Fibroblast of the aortic adventitia (primary cell): Measurements from ENCODE around the gene BCCIP. TPM values are rescaled to one million over a fixed set of nuclear protein-coding genes. Genes with fewer than 3 reads are reported as not detected.
A peak's percentile ranks its signal among the peaks of the same experiment; 100 is the strongest.

Experiments used
- DNase-seq: peaks from one replicate; pipeline ENCODE4 v3.0.0-alpha.2; 2010; ENCODE audit warnings: low read depth
- H3K4me3 ChIP-seq: 2 replicates; pipeline ENCODE4 v1.5.1; 2011; ENCODE audit warnings: low read depth, mild to moderate bottlenecking, control low read depth, low read length, moderate library complexity
- total RNA-seq: library from RNA; depleted of rRNA; stranded (reverse); fragments of >200 nt; gene quantifications from 2 replicates; pipeline ENCODE4 v1.2.3, GENCODE V29; 2012; ENCODE audit warnings: low replicate concordance
- TF ChIP-seq, protein P1 (sequence below): IDR thresholded peaks from 2 replicates; pipeline ENCODE4 v1.5.1; 2011; ENCODE audit warnings: mild to moderate bottlenecking, low read length, control low read depth, inconsistent platforms; ENCODE audit not compliant: insufficient read depth

The BCCIP gene
- total RNA-seq, 1 donor, result 48.1 TPM

DNA sequence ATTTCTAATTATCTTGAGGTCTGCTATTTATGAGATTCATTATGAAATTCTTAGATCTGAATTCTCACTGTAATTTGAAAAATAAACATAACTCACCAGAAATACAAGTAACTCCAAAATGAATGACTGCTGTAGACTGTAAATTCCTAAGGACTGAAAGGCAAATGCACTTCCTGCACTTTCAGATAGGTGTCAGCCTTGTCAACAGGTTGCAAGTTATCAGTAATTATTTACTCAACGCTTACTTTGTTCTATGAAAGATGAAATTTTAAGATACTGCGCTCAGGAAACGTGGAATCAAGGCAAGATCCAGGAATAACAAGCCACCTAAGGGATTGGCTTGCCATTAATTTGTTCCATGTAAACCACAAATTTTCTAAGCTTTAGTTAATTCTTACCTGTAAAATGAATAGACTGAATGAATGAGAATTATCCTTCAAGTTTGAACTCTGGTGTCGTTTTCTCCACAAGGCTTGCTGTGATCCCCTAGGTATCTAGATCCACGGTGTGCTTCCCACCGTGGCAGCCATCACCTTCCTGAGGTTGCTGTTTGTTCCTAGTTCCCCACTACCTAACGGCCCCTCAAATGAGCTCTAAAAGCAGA is 45.1 kb downstream of the BCCIP start:
- no peak overlapping the region for H3K4me3 ChIP-seq
- TF ChIP-seq, protein P1, sequence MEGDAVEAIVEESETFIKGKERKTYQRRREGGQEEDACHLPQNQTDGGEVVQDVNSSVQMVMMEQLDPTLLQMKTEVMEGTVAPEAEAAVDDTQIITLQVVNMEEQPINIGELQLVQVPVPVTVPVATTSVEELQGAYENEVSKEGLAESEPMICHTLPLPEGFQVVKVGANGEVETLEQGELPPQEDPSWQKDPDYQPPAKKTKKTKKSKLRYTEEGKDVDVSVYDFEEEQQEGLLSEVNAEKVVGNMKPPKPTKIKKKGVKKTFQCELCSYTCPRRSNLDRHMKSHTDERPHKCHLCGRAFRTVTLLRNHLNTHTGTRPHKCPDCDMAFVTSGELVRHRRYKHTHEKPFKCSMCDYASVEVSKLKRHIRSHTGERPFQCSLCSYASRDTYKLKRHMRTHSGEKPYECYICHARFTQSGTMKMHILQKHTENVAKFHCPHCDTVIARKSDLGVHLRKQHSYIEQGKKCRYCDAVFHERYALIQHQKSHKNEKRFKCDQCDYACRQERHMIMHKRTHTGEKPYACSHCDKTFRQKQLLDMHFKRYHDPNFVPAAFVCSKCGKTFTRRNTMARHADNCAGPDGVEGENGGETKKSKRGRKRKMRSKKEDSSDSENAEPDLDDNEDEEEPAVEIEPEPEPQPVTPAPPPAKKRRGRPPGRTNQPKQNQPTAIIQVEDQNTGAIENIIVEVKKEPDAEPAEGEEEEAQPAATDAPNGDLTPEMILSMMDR, result peak; percentile 90
- DNase-seq, result peak; percentile 73

DNA sequence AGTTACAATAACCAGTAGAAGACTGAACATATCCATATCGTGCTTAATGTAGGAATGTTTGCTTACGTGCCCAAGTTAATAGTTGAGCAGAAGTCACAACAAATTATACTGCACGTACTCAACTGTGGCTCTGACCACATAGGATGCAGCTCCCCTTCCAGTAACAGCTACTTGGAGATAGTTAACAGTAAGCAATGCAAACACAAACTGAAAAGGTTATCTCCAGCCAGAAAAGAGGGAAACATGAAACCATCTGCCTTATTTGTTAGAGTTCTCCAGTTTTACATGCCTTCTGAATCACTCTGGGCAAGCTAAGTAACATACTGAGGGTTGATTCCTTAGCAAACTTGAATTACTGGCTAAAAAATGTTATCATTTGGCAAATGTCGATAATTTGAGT is 48.0 kb downstream of the BCCIP start:
- DNase-seq, result peak; percentile 31
- TF ChIP-seq, protein P1, result no peak

DNA sequence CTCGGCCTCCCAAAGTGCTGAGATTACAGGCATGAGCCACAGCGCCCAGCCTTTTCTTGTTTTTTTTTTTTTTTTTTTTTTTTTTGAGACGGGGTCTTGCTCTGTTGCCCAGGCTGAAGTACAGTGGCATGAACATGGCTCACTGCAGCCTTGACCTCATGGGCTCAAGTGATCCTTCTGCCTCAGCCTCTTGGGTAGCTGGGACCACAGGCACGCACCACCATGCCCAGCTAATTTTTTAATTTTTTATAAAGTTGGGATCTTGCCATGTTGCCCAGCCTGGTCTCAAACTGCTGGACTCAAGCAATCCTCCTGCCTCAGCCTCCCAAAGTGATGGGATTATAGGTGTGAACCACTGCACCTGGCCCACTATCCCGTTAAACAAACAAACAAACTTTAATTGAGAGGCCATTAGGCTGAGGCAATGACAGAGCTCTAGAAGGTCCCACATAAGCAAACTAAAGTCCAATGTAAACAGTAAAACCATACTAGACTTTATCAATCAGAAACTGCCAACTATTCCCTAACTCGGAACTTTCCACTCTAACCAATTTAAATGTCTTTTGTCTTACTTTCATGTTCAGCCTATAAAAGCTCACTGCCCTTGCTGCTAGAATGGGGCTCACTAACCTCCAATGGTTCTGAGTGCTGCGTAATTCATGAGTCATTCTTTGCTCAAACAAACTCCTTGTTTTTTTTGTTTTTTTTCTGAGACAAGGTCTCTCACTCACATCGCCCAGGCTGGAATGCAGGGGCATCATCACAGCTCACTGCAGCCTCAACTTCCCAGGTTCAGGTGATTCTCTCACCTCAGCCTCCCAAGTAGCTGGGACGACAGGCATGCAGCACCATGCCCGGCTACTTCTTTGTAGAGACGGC is 55.9 kb downstream of the BCCIP start:
- TF ChIP-seq, protein P1, result no peak
- no peak overlapping the region for H3K4me3 ChIP-seq
- DNase-seq, result peak; percentile 86

More for the DNA sequence above, 48.0 kb downstream of the BCCIP start:
- H3K4me3 ChIP-seq, result no peak overlapping the region

DNA sequence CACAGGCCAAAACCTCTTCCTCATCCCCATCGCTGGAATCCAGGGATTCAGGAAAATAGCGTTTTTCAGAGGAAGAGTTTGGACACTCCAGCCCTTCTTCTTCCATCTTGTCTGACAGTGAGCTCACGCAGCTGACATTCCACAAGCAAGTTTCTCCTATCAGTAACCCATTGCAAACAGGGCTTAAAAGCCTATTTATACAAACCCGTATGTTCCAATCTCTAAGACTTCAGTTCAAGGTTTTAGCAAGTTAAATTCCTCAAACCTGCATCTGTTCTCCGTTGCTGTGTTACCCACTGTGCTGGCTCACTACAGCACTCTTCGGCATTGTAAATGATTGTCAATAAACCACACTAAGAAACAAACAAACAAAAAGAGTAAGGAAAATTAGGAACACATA is 57.4 kb downstream of the BCCIP start:
- H3K4me3 ChIP-seq, result no peak overlapping the region
- DNase-seq, result no peak
- TF ChIP-seq, protein P1, result no peak

DNA sequence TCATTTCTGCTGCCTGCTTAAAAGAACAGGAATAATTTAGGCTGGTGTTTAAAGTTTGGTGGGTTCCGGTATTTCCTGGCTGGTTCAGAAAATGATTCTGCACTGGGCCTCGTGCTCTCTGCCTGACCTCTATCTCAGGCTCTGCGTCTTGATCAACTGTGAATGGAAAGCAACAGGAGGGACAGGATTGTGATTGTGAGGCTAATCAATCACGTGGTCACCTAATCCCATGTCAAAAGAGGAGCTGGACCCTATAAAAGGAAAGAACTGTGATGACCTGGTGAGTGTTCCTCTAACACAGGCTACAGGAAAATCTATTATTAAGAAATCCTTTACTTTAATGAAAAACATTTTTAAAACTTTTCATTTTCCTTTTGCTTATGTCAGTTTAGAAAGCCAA is 57.8 kb downstream of the BCCIP start, which contains the start of gene DHX32:
DHX32 (minus strand) TSS at position 101 of the 400 bp plus-strand sequence. CDS start 468 bp downstream, outside the sequence.
- TF ChIP-seq, protein P1, result no peak
- no peak within 1 kb of the TSS for H3K4me3 ChIP-seq
- no peak for DNase-seq

DNA sequence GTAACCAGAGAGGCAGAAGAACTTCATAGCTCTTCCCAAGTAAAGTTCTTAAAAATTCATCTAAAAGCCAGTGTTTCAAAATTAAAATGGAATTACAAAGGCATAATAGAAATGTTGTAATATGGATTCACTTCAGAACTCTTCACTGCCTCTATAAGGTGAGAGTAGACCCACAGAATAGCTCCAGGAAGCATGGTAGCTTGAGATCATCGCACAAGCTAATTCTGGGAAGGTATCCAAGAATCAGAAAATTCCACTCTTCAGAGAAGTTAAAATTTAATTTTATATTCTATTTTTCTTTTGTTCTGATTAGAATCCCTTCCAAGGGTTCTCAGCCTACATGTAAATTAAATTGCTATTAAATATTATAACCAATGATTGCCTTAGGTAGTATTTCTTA is 59.2 kb downstream of the BCCIP start:
- no peak overlapping the region for H3K4me3 ChIP-seq
- TF ChIP-seq, protein P1, result no peak
- no peak for DNase-seq
